Liver (tissue), 9 donors: ENCODE measurements around the gene DPP6. TPM values are rescaled to one million over a fixed set of nuclear protein-coding genes. Genes with fewer than 3 reads are reported as not detected.

ENCODE experiments used
- DNase-seq: peaks from one replicate; pipeline ENCODE4 v3.0.0-alpha.2; 2017; ENCODE audit warnings: low spot score
- H3K27ac ChIP-seq, 2 donors: one replicate each; pipeline ENCODE4 v1.7.0; 2013; ENCODE audit warnings: inconsistent platforms in 2 of 2, low read length in 2 of 2, control low read depth in 1 of 2, low read depth in 1 of 2, mild to moderate bottlenecking in 1 of 2
- H3K27me3 ChIP-seq, 4 donors: one replicate each; pipeline versions ENCODE4 v1.6.1 to v1.7.0; 2013; ENCODE audit warnings: low read length in 3 of 4, inconsistent platforms in 1 of 4, mild to moderate bottlenecking in 1 of 4, moderate library complexity in 1 of 4; ENCODE audit not compliant: control insufficient read depth in 4 of 4, insufficient read depth in 4 of 4
- H3K36me3 ChIP-seq, 4 donors: one replicate each; pipeline versions ENCODE4 v1.6.1 to v1.7.0; 2013; ENCODE audit warnings: low read length in 3 of 4, mild to moderate bottlenecking in 3 of 4, low read depth in 1 of 4, moderate library complexity in 1 of 4; ENCODE audit not compliant: control insufficient read depth in 4 of 4, insufficient read depth in 3 of 4
- H3K4me1 ChIP-seq, 4 donors: one replicate each; pipeline versions ENCODE4 v1.6.1 to v1.7.0; 2013; ENCODE audit warnings: low read length in 3 of 4, mild to moderate bottlenecking in 3 of 4, moderate library complexity in 1 of 4; ENCODE audit not compliant: control insufficient read depth in 4 of 4, insufficient read depth in 4 of 4
- H3K4me3 ChIP-seq, 3 donors: one replicate each; pipeline versions ENCODE4 v1.6.1 to v1.7.0; 2013; ENCODE audit warnings: low read length in 3 of 3, control low read depth in 1 of 3, low read depth in 1 of 3, mild to moderate bottlenecking in 1 of 3
- H3K9ac ChIP-seq, 2 donors: one replicate each; pipeline ENCODE4 v1.7.0; 2013; ENCODE audit warnings: low read length in 2 of 2, mild to moderate bottlenecking in 2 of 2, moderate library complexity in 2 of 2, control low read depth in 1 of 2, low read depth in 1 of 2
- H3K9me3 ChIP-seq, 4 donors: one replicate each; pipeline versions ENCODE4 v1.6.1 to v1.7.0; 2013; ENCODE audit warnings: low read length in 3 of 4; ENCODE audit not compliant: control insufficient read depth in 4 of 4
- CTCF ChIP-seq: fragments of 150-350 bp; IDR thresholded peaks from 2 replicates; pipeline ENCODE4 v1.5.1; 2017; ENCODE audit warnings: improper control_type of control experiment, low read depth, low read length; ENCODE audit not compliant: missing input control
- EGR1 ChIP-seq, 2 donors: IDR thresholded peaks; 2 replicates each; pipeline ENCODE4 v1.6.1; 2016 to 2018; ENCODE audit warnings: antibody characterized with exemption in 2 of 2, low read depth in 2 of 2
- FOXA1 ChIP-seq: IDR thresholded peaks from 2 replicates; pipeline ENCODE4 v1.6.1; 2016; ENCODE audit warnings: antibody characterized with exemption
- FOXA2 ChIP-seq: IDR thresholded peaks from 2 replicates; pipeline ENCODE4 v1.6.1; 2016; ENCODE audit warnings: antibody characterized with exemption
- GABPA ChIP-seq, 2 donors: IDR thresholded peaks in 1 of 2; conservative IDR thresholded peaks in 1 of 2; 2 replicates each; pipeline ENCODE4 v1.6.1; 2016; ENCODE audit warnings: antibody characterized with exemption in 2 of 2, mild to moderate bottlenecking in 1 of 2, moderate library complexity in 1 of 2
- HNF4A ChIP-seq, 2 donors: conservative IDR thresholded peaks; 2 replicates each; pipeline ENCODE4 v1.6.1; 2016; ENCODE audit warnings: antibody characterized with exemption in 2 of 2, mild to moderate bottlenecking in 2 of 2
- HNF4G ChIP-seq: IDR thresholded peaks from 2 replicates; pipeline ENCODE4 v1.6.1; 2016; ENCODE audit warnings: antibody characterized with exemption
- MAX ChIP-seq: IDR thresholded peaks from 2 replicates; pipeline ENCODE4 v1.6.1; 2016; ENCODE audit warnings: antibody characterized with exemption
- NR2F2 ChIP-seq: IDR thresholded peaks from 2 replicates; pipeline ENCODE4 v1.6.1; 2016; ENCODE audit warnings: antibody characterized with exemption
- RAD21 ChIP-seq, 2 donors: IDR thresholded peaks; 2 replicates each; pipeline ENCODE4 v1.6.1; 2016; ENCODE audit warnings: antibody characterized with exemption in 2 of 2, mild to moderate bottlenecking in 2 of 2
- REST ChIP-seq: IDR thresholded peaks from 2 replicates; pipeline ENCODE4 v1.6.1; 2016; ENCODE audit warnings: antibody characterized with exemption, mild to moderate bottlenecking
- RXRA ChIP-seq, 2 donors: IDR thresholded peaks; 2 replicates each; pipeline ENCODE4 v1.6.1; 2017 to 2018; ENCODE audit warnings: antibody characterized with exemption in 2 of 2, mild to moderate bottlenecking in 1 of 2
- SP1 ChIP-seq: IDR thresholded peaks from 2 replicates; pipeline ENCODE4 v1.6.1; 2018; ENCODE audit warnings: antibody characterized with exemption, mild to moderate bottlenecking
- TAF1 ChIP-seq: conservative IDR thresholded peaks from 2 replicates; pipeline ENCODE4 v1.6.1; 2016; ENCODE audit warnings: antibody characterized with exemption, mild to moderate bottlenecking
- YY1 ChIP-seq: IDR thresholded peaks from 2 replicates; pipeline ENCODE4 v1.6.1; 2016; ENCODE audit warnings: antibody characterized with exemption, mild to moderate bottlenecking
- WGBS: extraction: QIAGEN DNeasy Blood & Tissue Kit; methylation state at CpG from one replicate; pipeline ENCODE4 v1.1.7; 2013; 5-methylcytosine and 5-hydroxymethylcytosine counted together
- polyA plus RNA-seq, 2 donors: library from polyadenylated mRNA; stranded (reverse) in 1 of 2; unstranded in 1 of 2; fragments of 200-250 nt in 1 of 2; fragments of >200 nt in 1 of 2; fragmentation: Nextera tagmentation in 1 of 2; extraction: Ambion mirVana in 1 of 2; gene quantifications; one replicate each; pipeline versions ENCODE4 v1.2.1 to v1.2.3, GENCODE V29; 2013 to 2015
- total RNA-seq, 2 donors: library from RNA; depleted of rRNA; stranded (reverse); fragments of >200 nt; gene quantifications; one replicate each; pipeline ENCODE4 v1.2.3, GENCODE V29; 2014
- donor health status: healthy.
- donor health status: healthy.
- donor health status: healthy.
- donor health status: healthy.
- donor health status: healthy.

Gene DPP6
- total and polyA plus RNA-seq, 4 donors: 0.01 TPM; not detected in 3

GRCh38 chr7:154388999-154389398 lies 336.8 kb downstream of the DPP6 start:
- 36% methylated on average over 10 of the region's 10 CpGs for WGBS
- no peak for DNase-seq
- H3K9me3 ChIP-seq: peaks cover 0 to 3% (median under 1%) of the 10 kb centered on the region in 4 donors
- no peak overlapping the region for H3K9ac ChIP-seq
- H3K27me3 ChIP-seq: no peaks in the 10 kb centered on the region
- H3K27ac ChIP-seq: no peak overlapping the region
- no peak overlapping the region for H3K4me3 ChIP-seq
- H3K36me3 ChIP-seq: no peaks in the 10 kb centered on the region
- no peaks in the 10 kb centered on the region for H3K4me1 ChIP-seq
- TF ChIP-seq MAX (no peak), FOXA2 (no peak)

GRCh38 chr7:154390961-154391360 lies 338.8 kb downstream of the DPP6 start:
- no peak overlapping the region for H3K4me3 ChIP-seq
- 95% methylated on average over 17 of the region's 17 CpGs for WGBS
- no peak for DNase-seq

GRCh38 chr7:154394804-154395203 lies 342.6 kb downstream of the DPP6 start:
- Histone ChIP-seq H3K4me1 (no peaks in the 10 kb centered on the region), H3K27ac (no peak overlapping the region), H3K9me3 (peaks cover 0 to 3% (median under 1%) of the 10 kb centered on the region in 4 donors), H3K36me3 (no peaks in the 10 kb centered on the region), H3K9ac (no peak overlapping the region), H3K27me3 (no peaks in the 10 kb centered on the region), H3K4me3 (no peak overlapping the region)
- 85% methylated on average over 2 of the region's 2 CpGs for WGBS
- TF ChIP-seq FOXA2 (no peak), HNF4A (conservative IDR thresholded peaks at IDR 0.05) (no peak), CTCF (no peak), SP1 (no peak), GABPA (IDR thresholded peaks at IDR 0.05 in 1 of 2, conservative IDR thresholded peaks at IDR 0.05 in 1 of 2) (no peak), FOXA1 (no peak), EGR1 (IDR thresholded peaks at IDR 0.05; ENCODE audit: low read depth in 2 of 2) (no peak), RAD21 (IDR thresholded peaks at IDR 0.05) (no peak), NR2F2 (no peak), YY1 (no peak)
- no peak for DNase-seq

More at GRCh38 chr7:154390961-154391360, 338.8 kb downstream of the DPP6 start:
- H3K4me1 ChIP-seq: no peaks in the 10 kb centered on the region
- TF ChIP-seq GABPA (IDR thresholded peaks at IDR 0.05 in 1 of 2, conservative IDR thresholded peaks at IDR 0.05 in 1 of 2) (no peak), RXRA (IDR thresholded peaks at IDR 0.05) (no peak)
- H3K9me3 ChIP-seq: peaks cover 0 to 3% (median 2%) of the 10 kb centered on the region in 4 donors
- no peak overlapping the region for H3K9ac ChIP-seq
- H3K27me3 ChIP-seq: no peaks in the 10 kb centered on the region
- H3K36me3 ChIP-seq: no peaks in the 10 kb centered on the region
- H3K27ac ChIP-seq: no peak overlapping the region

DNA sequence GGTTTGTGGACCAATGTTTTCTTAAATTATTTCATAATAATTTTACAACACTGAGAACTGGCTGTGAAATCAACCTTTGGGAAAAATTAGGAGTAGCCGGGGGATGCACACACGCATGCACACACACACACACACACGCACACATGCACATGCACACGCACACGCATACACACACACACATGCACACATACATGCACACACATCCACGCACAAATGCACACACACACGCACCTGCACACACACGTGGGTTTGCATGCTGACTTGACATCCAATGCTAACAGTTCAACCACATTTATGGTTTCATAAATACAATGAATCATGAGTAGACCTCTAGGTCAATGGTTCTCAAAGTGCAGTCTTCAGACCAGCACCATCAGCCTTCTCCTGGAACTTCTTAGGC lies 354.1 kb downstream of the DPP6 start:
- Histone ChIP-seq H3K4me3 (no peak overlapping the region), H3K9ac (no peak overlapping the region), H3K27me3 (no peaks in the 10 kb centered on the region), H3K27ac (no peak overlapping the region), H3K36me3 (no peaks in the 10 kb centered on the region), H3K9me3 (no peaks in the 10 kb centered on the region), H3K4me1 (no peaks in the 10 kb centered on the region)
- WGBS: 80% methylated on average over 8 of the region's 8 CpGs
- DNase-seq: no peak
- TF ChIP-seq TAF1: no peak
- no peak for TF ChIP-seq EGR1 (IDR thresholded peaks at IDR 0.05; ENCODE audit: low read depth in 2 of 2)
- no peak for TF ChIP-seq FOXA1
- no peak for TF ChIP-seq NR2F2
- no peak for TF ChIP-seq GABPA (IDR thresholded peaks at IDR 0.05 in 1 of 2, conservative IDR thresholded peaks at IDR 0.05 in 1 of 2)
- TF ChIP-seq HNF4A (conservative IDR thresholded peaks at IDR 0.05): no peak
- TF ChIP-seq RAD21 (IDR thresholded peaks at IDR 0.05): no peak
- TF ChIP-seq REST: no peak
- no peak for TF ChIP-seq RXRA (IDR thresholded peaks at IDR 0.05)
- no peak for TF ChIP-seq CTCF
- TF ChIP-seq HNF4G: no peak
- no peak for TF ChIP-seq MAX
